ENCODE measurements around the gene DUOX1.

Gene DUOX1

DNA sequence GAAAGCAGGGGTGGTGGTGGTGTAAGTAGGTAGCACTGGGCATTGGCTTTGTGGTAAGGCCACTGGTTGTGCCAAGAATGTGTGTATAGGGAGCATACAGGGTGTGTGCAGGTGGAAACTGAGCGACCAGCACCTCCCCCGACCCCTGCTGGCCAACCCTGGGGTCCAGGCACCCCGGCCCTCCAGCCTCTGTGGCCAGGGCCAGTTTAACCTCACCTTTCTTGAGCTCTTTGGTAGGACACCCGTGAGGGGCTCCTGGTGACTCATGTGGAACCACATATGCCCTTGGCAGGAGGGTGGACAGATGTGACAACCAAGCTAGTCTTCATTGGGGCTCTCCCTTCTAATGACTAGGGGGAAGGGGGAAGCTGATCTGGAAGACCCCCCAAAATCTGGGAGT is 38.5 kb downstream of the DUOX1 start:
- H3K4me3 ChIP-seq (ENCODE audit: control insufficient read depth in 1 of 7, extremely low read depth in 1 of 7, insufficient read depth in 4 of 7, low read depth in 2 of 7, low read length in 6 of 7) = no peak overlapping the region
- peak overlapping the region in 1 of 2 experiments; percentile 41 for H3K27ac ChIP-seq (ENCODE audit: insufficient read depth in 1 of 2, low read depth in 1 of 2, low read length in 2 of 2, poor library complexity in 1 of 2, severe bottlenecking in 2 of 2)
- WGBS (ENCODE audit: insufficient coverage) = 96% methylated on average over 4 of the region's 4 CpGs
- peaks cover 0 to 49% (median 34%) of the 10 kb centered on the region in 4 experiments for H3K4me1 ChIP-seq (ENCODE audit: control extremely low read depth in 1 of 4, control insufficient read depth in 4 of 4, insufficient read depth in 4 of 4, low read length in 3 of 4)
- H3K9me3 ChIP-seq (ENCODE audit: control extremely low read depth in 1 of 5, control insufficient read depth in 4 of 5, insufficient read depth in 2 of 5, low read depth in 1 of 5, low read length in 4 of 5) = no peaks in the 10 kb centered on the region
- H3K27me3 ChIP-seq (replicated peaks in 2 of 5; ENCODE audit: control insufficient read depth in 4 of 5, insufficient read depth in 5 of 5, low read length in 4 of 5) = no peaks in the 10 kb centered on the region
- no peak for DNase-seq
- ChIA-PET POLR2A (interaction anchor here (0.7 to 4.6 kb wide), 4 partner anchors 9 to 25 kb away, joined by 4 to 27 read pairs (median 4); partner anchors contain the start of gene SHF), CTCF (interaction anchor here (0.9 to 11.9 kb wide), 10 partner anchors 13 to 263 kb away, joined by 3 to 179 read pairs (median 4); partner anchors contain the start of gene SHF)
- peaks cover 0 to 18% (median 14%) of the 10 kb centered on the region in 4 experiments for H3K36me3 ChIP-seq (ENCODE audit: control insufficient read depth in 4 of 4, insufficient read depth in 4 of 4, low read length in 3 of 4)

- POLR2A ChIA-PET = interaction anchor here (1.2 to 4.6 kb wide), 3 partner anchors 12 to 19 kb away, joined by 6 to 27 read pairs (median 7); partner anchors contain the start of gene SHF
- Histone ChIP-seq H3K4me1 (ENCODE audit: control extremely low read depth in 1 of 4, control insufficient read depth in 4 of 4, insufficient read depth in 4 of 4, low read length in 3 of 4) (peaks cover 0 to 49% (median 34%) of the 10 kb centered on the region in 4 experiments), H3K4me3 (ENCODE audit: control insufficient read depth in 1 of 7, extremely low read depth in 1 of 7, insufficient read depth in 4 of 7, low read depth in 2 of 7, low read length in 6 of 7) (no peak overlapping the region), H3K9me3 (ENCODE audit: control extremely low read depth in 1 of 5, control insufficient read depth in 4 of 5, insufficient read depth in 2 of 5, low read depth in 1 of 5, low read length in 4 of 5) (no peaks in the 10 kb centered on the region), H3K27ac (ENCODE audit: insufficient read depth in 1 of 2, low read depth in 1 of 2, low read length in 2 of 2, poor library complexity in 1 of 2, severe bottlenecking in 2 of 2) (peak overlapping the region in 1 of 2 experiments; percentile 41), H3K27me3 (replicated peaks in 2 of 5; ENCODE audit: control insufficient read depth in 4 of 5, insufficient read depth in 5 of 5, low read length in 4 of 5) (no peaks in the 10 kb centered on the region), H3K36me3 (ENCODE audit: control insufficient read depth in 4 of 4, insufficient read depth in 4 of 4, low read length in 3 of 4) (peaks cover 0 to 24% (median 18%) of the 10 kb centered on the region in 4 experiments)
- no peak for DNase-seq
- CTCF ChIA-PET = interaction anchor here (0.9 to 11.9 kb wide), 9 partner anchors 13 to 108 kb away, joined by 3 to 179 read pairs (median 4); partner anchors contain the start of gene SHF
- WGBS (ENCODE audit: insufficient coverage) = 85% methylated on average over 8 of the region's 9 CpGs
These were observed 39.2 kb downstream of the DUOX1 start for GRCh38 chr15:45168751-45169551.

GRCh38 chr15:45169608-45170480 is 40.0 kb downstream of the DUOX1 start:
- H3K27ac ChIP-seq (ENCODE audit: insufficient read depth in 1 of 2, low read depth in 1 of 2, low read length in 2 of 2, poor library complexity in 1 of 2, severe bottlenecking in 2 of 2) = no peak overlapping the region

DNA sequence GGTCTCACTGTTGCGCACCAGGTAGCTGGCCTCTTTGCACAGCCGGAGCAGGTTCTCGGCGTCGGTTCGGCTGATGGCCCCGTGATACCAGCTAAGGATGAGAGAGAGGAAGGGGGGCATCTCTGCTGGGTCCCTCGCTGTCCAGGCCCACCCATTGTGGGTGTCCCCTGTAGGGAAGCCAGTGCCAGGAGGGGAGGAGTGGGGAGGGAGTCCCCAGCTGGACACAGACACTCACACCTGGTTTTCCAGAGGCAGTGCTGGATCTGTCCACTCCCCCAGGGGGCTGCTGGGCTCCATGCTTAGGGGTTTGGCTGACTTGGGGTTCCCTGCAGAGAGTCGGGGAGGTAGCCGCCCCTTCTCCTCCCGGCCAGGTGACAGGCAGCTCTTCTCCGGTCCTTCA is 42.1 kb downstream of the DUOX1 start:
- Histone ChIP-seq H3K9me3 (ENCODE audit: control extremely low read depth in 1 of 5, control insufficient read depth in 4 of 5, insufficient read depth in 2 of 5, low read depth in 1 of 5, low read length in 4 of 5) (no peaks in the 10 kb centered on the region), H3K4me1 (ENCODE audit: control extremely low read depth in 1 of 4, control insufficient read depth in 4 of 4, insufficient read depth in 4 of 4, low read length in 3 of 4) (peaks cover 0 to 31% (median 15%) of the 10 kb centered on the region in 4 experiments), H3K27me3 (replicated peaks in 2 of 5; ENCODE audit: control insufficient read depth in 4 of 5, insufficient read depth in 5 of 5, low read length in 4 of 5) (no peaks in the 10 kb centered on the region), H3K36me3 (ENCODE audit: control insufficient read depth in 4 of 4, insufficient read depth in 4 of 4, low read length in 3 of 4) (peaks cover 0 to 50% (median 29%) of the 10 kb centered on the region in 4 experiments), H3K27ac (ENCODE audit: insufficient read depth in 1 of 2, low read depth in 1 of 2, low read length in 2 of 2, poor library complexity in 1 of 2, severe bottlenecking in 2 of 2) (no peak overlapping the region), H3K4me3 (ENCODE audit: control insufficient read depth in 1 of 7, extremely low read depth in 1 of 7, insufficient read depth in 4 of 7, low read depth in 2 of 7, low read length in 6 of 7) (no peak overlapping the region)
- ChIA-PET POLR2A (no interaction called here), CTCF (interaction anchor here (0.9 to 6.0 kb wide), 5 partner anchors 9 to 33 kb away, joined by 3 to 118 read pairs (median 4); no protein-coding TSS in a partner anchor)
- 97% methylated on average over 10 of the region's 12 CpGs for WGBS (ENCODE audit: insufficient coverage)
- no peak for DNase-seq

More at GRCh38 chr15:45169608-45170480, 40.0 kb downstream of the DUOX1 start:
- no peaks in the 10 kb centered on the region for H3K9me3 ChIP-seq (ENCODE audit: control extremely low read depth in 1 of 5, control insufficient read depth in 4 of 5, insufficient read depth in 2 of 5, low read depth in 1 of 5, low read length in 4 of 5)
- H3K36me3 ChIP-seq (ENCODE audit: control insufficient read depth in 4 of 4, insufficient read depth in 4 of 4, low read length in 3 of 4) = peaks cover 0 to 32% (median 21%) of the 10 kb centered on the region in 4 experiments
- DNase-seq = peak in 2 of 3 donors; percentile 30 to 32
- WGBS (ENCODE audit: insufficient coverage) = 55% methylated on average over 3 of the region's 4 CpGs
- no peak overlapping the region for H3K4me3 ChIP-seq (ENCODE audit: control insufficient read depth in 1 of 7, extremely low read depth in 1 of 7, insufficient read depth in 4 of 7, low read depth in 2 of 7, low read length in 6 of 7)
- POLR2A ChIA-PET = interaction anchor here (0.6 to 2.0 kb wide), 3 partner anchors 11 to 353 kb away, joined by 4 to 7 read pairs (median 6); partner anchors contain the start of gene SHF
- no peaks in the 10 kb centered on the region for H3K27me3 ChIP-seq (replicated peaks in 2 of 5; ENCODE audit: control insufficient read depth in 4 of 5, insufficient read depth in 5 of 5, low read length in 4 of 5)
- CTCF ChIA-PET = interaction anchor here (0.9 to 11.9 kb wide), 4 partner anchors 12 to 33 kb away, joined by 3 to 179 read pairs (median 61); no protein-coding TSS in a partner anchor
- peaks cover 0 to 49% (median 33%) of the 10 kb centered on the region in 4 experiments for H3K4me1 ChIP-seq (ENCODE audit: control extremely low read depth in 1 of 4, control insufficient read depth in 4 of 4, insufficient read depth in 4 of 4, low read length in 3 of 4)

DNA sequence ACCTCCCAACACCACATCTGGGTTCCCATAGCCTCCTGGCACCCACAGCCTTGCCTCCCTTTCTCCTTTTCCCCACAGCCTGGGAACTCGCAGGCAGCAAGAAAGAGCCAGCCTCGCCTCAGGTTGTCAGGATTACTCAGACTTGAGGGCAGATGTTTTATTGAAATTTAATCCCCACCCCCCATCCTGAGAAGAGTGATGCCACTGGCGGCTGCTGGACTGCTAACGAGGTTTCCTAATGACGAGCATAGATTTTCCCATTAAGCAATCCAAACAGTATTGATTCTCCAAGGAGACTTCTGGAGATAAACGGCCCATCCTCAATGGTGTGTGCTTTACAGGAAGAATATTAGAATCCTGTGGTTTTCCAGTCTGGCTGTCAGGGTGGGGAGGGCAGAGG is 44.3 kb downstream of the DUOX1 start:
- ChIA-PET CTCF (no interaction called here), POLR2A (no interaction called here)
- WGBS (ENCODE audit: insufficient coverage) = no CpG with 5 or more reads among the region's 6 CpGs
- no peaks in the 10 kb centered on the region for H3K9me3 ChIP-seq (ENCODE audit: control extremely low read depth in 1 of 5, control insufficient read depth in 4 of 5, insufficient read depth in 2 of 5, low read depth in 1 of 5, low read length in 4 of 5)
- DNase-seq = no peak
- no peak overlapping the region for H3K4me3 ChIP-seq (ENCODE audit: control insufficient read depth in 1 of 7, extremely low read depth in 1 of 7, insufficient read depth in 4 of 7, low read depth in 2 of 7, low read length in 6 of 7)
- peaks cover 0 to 57% (median 31%) of the 10 kb centered on the region in 4 experiments for H3K36me3 ChIP-seq (ENCODE audit: control insufficient read depth in 4 of 4, insufficient read depth in 4 of 4, low read length in 3 of 4)
- H3K27me3 ChIP-seq (replicated peaks in 2 of 5; ENCODE audit: control insufficient read depth in 4 of 5, insufficient read depth in 5 of 5, low read length in 4 of 5) = no peaks in the 10 kb centered on the region
- H3K4me1 ChIP-seq (ENCODE audit: control extremely low read depth in 1 of 4, control insufficient read depth in 4 of 4, insufficient read depth in 4 of 4, low read length in 3 of 4) = peaks cover 0 to 15% (median 11%) of the 10 kb centered on the region in 4 experiments
- no peak overlapping the region for H3K27ac ChIP-seq (ENCODE audit: insufficient read depth in 1 of 2, low read depth in 1 of 2, low read length in 2 of 2, poor library complexity in 1 of 2, severe bottlenecking in 2 of 2)

GRCh38 chr15:45174577-45174976 is 44.8 kb downstream of the DUOX1 start:
- Histone ChIP-seq H3K9me3 (ENCODE audit: control extremely low read depth in 1 of 5, control insufficient read depth in 4 of 5, insufficient read depth in 2 of 5, low read depth in 1 of 5, low read length in 4 of 5) (no peaks in the 10 kb centered on the region), H3K4me3 (ENCODE audit: control insufficient read depth in 1 of 7, extremely low read depth in 1 of 7, insufficient read depth in 4 of 7, low read depth in 2 of 7, low read length in 6 of 7) (no peak overlapping the region), H3K27ac (ENCODE audit: insufficient read depth in 1 of 2, low read depth in 1 of 2, low read length in 2 of 2, poor library complexity in 1 of 2, severe bottlenecking in 2 of 2) (no peak overlapping the region), H3K27me3 (replicated peaks in 2 of 5; ENCODE audit: control insufficient read depth in 4 of 5, insufficient read depth in 5 of 5, low read length in 4 of 5) (no peaks in the 10 kb centered on the region), H3K36me3 (ENCODE audit: control insufficient read depth in 4 of 4, insufficient read depth in 4 of 4, low read length in 3 of 4) (peaks cover 0 to 57% (median 31%) of the 10 kb centered on the region in 4 experiments), H3K4me1 (ENCODE audit: control extremely low read depth in 1 of 4, control insufficient read depth in 4 of 4, insufficient read depth in 4 of 4, low read length in 3 of 4) (peaks cover 0 to 15% (median 14%) of the 10 kb centered on the region in 4 experiments)
- ChIA-PET POLR2A (no interaction called here), CTCF (no interaction called here)
- DNase-seq = no peak
- no CpG with 5 or more reads among the region's 2 CpGs for WGBS (ENCODE audit: insufficient coverage)

Data from common myeloid progenitor, CD34-positive (primary cell).